Measurements from ENCODE around the gene BACE2. TPM values are rescaled to one million over a fixed set of nuclear protein-coding genes. Genes with fewer than 3 reads are reported as not detected.

The BACE2 gene
- total RNA-seq, 2 experiments from 2014 or later, result not detected

GRCh38 chr21:41289431-41289830 lies 121.5 kb downstream of the BACE2 start:
- POLR2A ChIA-PET, result no interaction called here
- H3K36me3 ChIP-seq (ENCODE audit: insufficient read depth, low read length), result no peaks in the 10 kb centered on the region
- H3K4me2 ChIP-seq (ENCODE audit: low read length), result no peak overlapping the region
- H3K4me3 ChIP-seq (ENCODE audit: low read depth, low read length, poor library complexity, severe bottlenecking), result no peak overlapping the region
- CTCF ChIA-PET (ENCODE audit: unreplicated experiment), result no interaction called here
- H3K4me1 ChIP-seq (ENCODE audit: insufficient read depth, low read length, poor library complexity, severe bottlenecking), result peaks cover 2% of the 10 kb centered on the region
- intact Hi-C loops (cut with micrococcal nuclease; ENCODE audit: unreplicated experiment), result no loop called here
- no peak overlapping the region for H2AFZ ChIP-seq (ENCODE audit: low read length)
- no peak for DNase-seq (ENCODE audit: low spot score)
- no TSS peak for BruUV-seq (replicated peaks)
- no peaks in the 10 kb centered on the region for H3K79me2 ChIP-seq (ENCODE audit: insufficient read depth, low read depth, low read length)
- H3K9me2 ChIP-seq (ENCODE audit: insufficient read depth, low read length), result no peaks in the 10 kb centered on the region
- no peak overlapping the region for H3K27ac ChIP-seq (ENCODE audit: low read depth, low read length, poor library complexity, severe bottlenecking)
- peaks cover 7% of the 10 kb centered on the region; the same call in 1 of the 2 replicates for H3K9me3 ChIP-seq (ENCODE audit: low read length)
- TF ChIP-seq, protein P1, sequence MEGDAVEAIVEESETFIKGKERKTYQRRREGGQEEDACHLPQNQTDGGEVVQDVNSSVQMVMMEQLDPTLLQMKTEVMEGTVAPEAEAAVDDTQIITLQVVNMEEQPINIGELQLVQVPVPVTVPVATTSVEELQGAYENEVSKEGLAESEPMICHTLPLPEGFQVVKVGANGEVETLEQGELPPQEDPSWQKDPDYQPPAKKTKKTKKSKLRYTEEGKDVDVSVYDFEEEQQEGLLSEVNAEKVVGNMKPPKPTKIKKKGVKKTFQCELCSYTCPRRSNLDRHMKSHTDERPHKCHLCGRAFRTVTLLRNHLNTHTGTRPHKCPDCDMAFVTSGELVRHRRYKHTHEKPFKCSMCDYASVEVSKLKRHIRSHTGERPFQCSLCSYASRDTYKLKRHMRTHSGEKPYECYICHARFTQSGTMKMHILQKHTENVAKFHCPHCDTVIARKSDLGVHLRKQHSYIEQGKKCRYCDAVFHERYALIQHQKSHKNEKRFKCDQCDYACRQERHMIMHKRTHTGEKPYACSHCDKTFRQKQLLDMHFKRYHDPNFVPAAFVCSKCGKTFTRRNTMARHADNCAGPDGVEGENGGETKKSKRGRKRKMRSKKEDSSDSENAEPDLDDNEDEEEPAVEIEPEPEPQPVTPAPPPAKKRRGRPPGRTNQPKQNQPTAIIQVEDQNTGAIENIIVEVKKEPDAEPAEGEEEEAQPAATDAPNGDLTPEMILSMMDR (conservative IDR thresholded peaks at IDR 0.05; ENCODE audit: low read length), result no peak
- TF ChIP-seq EZH2phosphoT487 (IDR thresholded peaks at IDR 0.05; ENCODE audit: borderline replicate concordance, low read depth, low read length), result no peak
- H4K20me1 ChIP-seq (ENCODE audit: insufficient read depth, low read length), result no peaks in the 10 kb centered on the region

GRCh38 chr21:41290106-41290799 lies 122.3 kb downstream of the BACE2 start:
- Histone ChIP-seq H3K4me1 (ENCODE audit: insufficient read depth, low read length, poor library complexity, severe bottlenecking) (no peaks in the 10 kb centered on the region), H3K4me3 (ENCODE audit: low read depth, low read length, poor library complexity, severe bottlenecking) (no peak overlapping the region), H3K4me2 (ENCODE audit: low read length) (no peak overlapping the region), H2AFZ (ENCODE audit: low read length) (no peak overlapping the region), H3K9me2 (ENCODE audit: insufficient read depth, low read length) (no peaks in the 10 kb centered on the region), H3K79me2 (ENCODE audit: insufficient read depth, low read depth, low read length) (no peaks in the 10 kb centered on the region), H3K27ac (ENCODE audit: low read depth, low read length, poor library complexity, severe bottlenecking) (no peak overlapping the region), H3K36me3 (ENCODE audit: insufficient read depth, low read length) (no peaks in the 10 kb centered on the region), H4K20me1 (ENCODE audit: insufficient read depth, low read length) (no peaks in the 10 kb centered on the region), H3K9me3 (ENCODE audit: low read length) (peaks cover 7% of the 10 kb centered on the region; the same call in 1 of the 2 replicates)
- TF ChIP-seq, protein P1 (conservative IDR thresholded peaks at IDR 0.05; ENCODE audit: low read length), result no peak
- TF ChIP-seq EZH2phosphoT487 (IDR thresholded peaks at IDR 0.05; ENCODE audit: borderline replicate concordance, low read depth, low read length), result no peak
- no peak for DNase-seq (ENCODE audit: low spot score)
- intact Hi-C loops (cut with micrococcal nuclease; ENCODE audit: unreplicated experiment), result no loop called here
- ChIA-PET POLR2A (no interaction called here), CTCF (ENCODE audit: unreplicated experiment) (interaction anchor here (0.5 kb wide), 1 partner anchor 120 kb away, joined by 3 read pairs; no protein-coding TSS in a partner anchor)
- no TSS peak for BruUV-seq (replicated peaks)

- TF ChIP-seq EZH2phosphoT487 (IDR thresholded peaks at IDR 0.05; ENCODE audit: borderline replicate concordance, low read depth, low read length), result no peak
- TF ChIP-seq, protein P1 (conservative IDR thresholded peaks at IDR 0.05; ENCODE audit: low read length), result no peak
- peaks cover 7% of the 10 kb centered on the region; the same call in 1 of the 2 replicates for H3K9me3 ChIP-seq (ENCODE audit: low read length)
- BruUV-seq (replicated peaks), result no TSS peak
- no peaks in the 10 kb centered on the region for H4K20me1 ChIP-seq (ENCODE audit: insufficient read depth, low read length)
- no peaks in the 10 kb centered on the region for H3K36me3 ChIP-seq (ENCODE audit: insufficient read depth, low read length)
- no peak overlapping the region for H3K4me2 ChIP-seq (ENCODE audit: low read length)
- DNase-seq (ENCODE audit: low spot score), result no peak
- no peak overlapping the region for H3K4me3 ChIP-seq (ENCODE audit: low read depth, low read length, poor library complexity, severe bottlenecking)
- ChIA-PET CTCF (ENCODE audit: unreplicated experiment) (no interaction called here), POLR2A (no interaction called here)
- no peak overlapping the region for H2AFZ ChIP-seq (ENCODE audit: low read length)
- no peaks in the 10 kb centered on the region for H3K4me1 ChIP-seq (ENCODE audit: insufficient read depth, low read length, poor library complexity, severe bottlenecking)
- H3K9me2 ChIP-seq (ENCODE audit: insufficient read depth, low read length), result no peaks in the 10 kb centered on the region
- intact Hi-C loops (cut with micrococcal nuclease; ENCODE audit: unreplicated experiment), result no loop called here
- no peaks in the 10 kb centered on the region for H3K79me2 ChIP-seq (ENCODE audit: insufficient read depth, low read depth, low read length)
- no peak overlapping the region for H3K27ac ChIP-seq (ENCODE audit: low read depth, low read length, poor library complexity, severe bottlenecking)
These were observed 126.7 kb downstream of the BACE2 start for GRCh38 chr21:41294548-41295231.

Measured in OCI-LY7 (cell line).